TTC549 (cell line): ENCODE data around the gene MORC1.

Experiments used
- FAIRE-seq: peaks from 2 replicates; lab custom pipeline; 2012; peaks lifted over from hg19 to GRCh38; lab: Jason Lieb, UNC

The MORC1 gene

GRCh38 chr3:108940568-108941263 lies 177.2 kb downstream of the MORC1 start:
- no peak for FAIRE-seq

GRCh38 chr3:108940166-108940565 lies 177.8 kb downstream of the MORC1 start:
- FAIRE-seq, result no peak

GRCh38 chr3:108936924-108937689 lies 180.8 kb downstream of the MORC1 start:
- no peak for FAIRE-seq

GRCh38 chr3:108931035-108931434 lies 186.9 kb downstream of the MORC1 start:
- no peak for FAIRE-seq

GRCh38 chr3:108918866-108919265 lies 199.1 kb downstream of the MORC1 start:
- FAIRE-seq, result no peak

GRCh38 chr3:108914774-108915641 lies 202.9 kb downstream of the MORC1 start:
- FAIRE-seq, result no peak

GRCh38 chr3:108909799-108910198 lies 208.1 kb downstream of the MORC1 start:
- FAIRE-seq, result no peak
